Measurements from ENCODE around the gene VEGFD. TPM values are rescaled to one million over a fixed set of nuclear protein-coding genes. Genes with fewer than 3 reads are reported as not detected.

The VEGFD gene
- total and polyA plus RNA-seq, 9 of the 15 experiments (the other 6 are each of a cell fraction or from before 2014, with no cell fraction given) = 0.03 TPM; not detected in 8

GRCh38 chrX:15401378-15401777, 17.2 kb upstream of the VEGFD start (continued):
- TF ChIP-seq ZNF408 (CRISPR knock-in tag; IDR thresholded peaks at IDR 0.05; ENCODE audit: low read depth) = no peak
- TF ChIP-seq, protein P1, sequence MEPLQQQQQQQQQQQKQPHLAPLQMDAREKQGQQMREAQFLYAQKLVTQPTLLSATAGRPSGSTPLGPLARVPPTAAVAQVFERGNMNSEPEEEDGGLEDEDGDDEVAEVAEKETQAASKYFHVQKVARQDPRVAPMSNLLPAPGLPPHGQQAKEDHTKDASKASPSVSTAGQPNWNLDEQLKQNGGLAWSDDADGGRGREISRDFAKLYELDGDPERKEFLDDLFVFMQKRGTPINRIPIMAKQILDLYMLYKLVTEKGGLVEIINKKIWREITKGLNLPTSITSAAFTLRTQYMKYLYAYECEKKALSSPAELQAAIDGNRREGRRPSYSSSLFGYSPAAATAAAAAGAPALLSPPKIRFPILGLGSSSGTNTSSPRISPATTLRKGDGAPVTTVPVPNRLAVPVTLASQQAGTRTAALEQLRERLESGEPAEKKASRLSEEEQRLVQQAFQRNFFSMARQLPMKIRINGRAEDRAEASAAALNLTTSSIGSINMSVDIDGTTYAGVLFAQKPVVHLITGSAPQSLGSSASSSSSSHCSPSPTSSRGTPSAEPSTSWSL (CRISPR knock-in tag; IDR thresholded peaks at IDR 0.05; ENCODE audit: borderline replicate concordance) = no peak
- no peak for TF ChIP-seq JUN (IDR thresholded peaks at IDR 0.05; ENCODE audit: borderline replicate concordance, low read depth, low read length)
- no peak for TF ChIP-seq JUN (CRISPR knock-in tag; IDR thresholded peaks at IDR 0.05; ENCODE audit: borderline replicate concordance)

- no peak overlapping the region for H3K4me3 ChIP-seq
- ChIA-PET POLR2A (interaction anchor here (1.0 kb wide), 1 partner anchor 12 kb away, joined by 3 read pairs; no protein-coding TSS in a partner anchor), CTCF (ENCODE audit: low intra/inter-chr PET ratio) (no interaction called here)
- H3K9me1 ChIP-seq (ENCODE audit: control insufficient read depth, insufficient read depth, low read length) = no peaks in the 10 kb centered on the region
- no peak for TF ChIP-seq CBX8 (IDR thresholded peaks at IDR 0.05; ENCODE audit: borderline replicate concordance, extremely low read depth, low read depth, low read length, poor library complexity, severe bottlenecking)
- TF ChIP-seq MTF1 (CRISPR knock-in tag; IDR thresholded peaks at IDR 0.05; ENCODE audit: borderline replicate concordance) = no peak
- no peak for TF ChIP-seq ZNF780A (CRISPR knock-in tag; IDR thresholded peaks at IDR 0.05)
- TF ChIP-seq, protein P2, sequence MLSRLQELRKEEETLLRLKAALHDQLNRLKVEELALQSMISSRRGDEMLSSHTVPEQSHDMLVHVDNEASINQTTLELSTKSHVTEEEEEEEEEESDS (CRISPR knock-in tag; IDR thresholded peaks at IDR 0.05) = no peak
- TF ChIP-seq NCOR1 (IDR thresholded peaks at IDR 0.05) = no peak
- TF ChIP-seq, protein P3, sequence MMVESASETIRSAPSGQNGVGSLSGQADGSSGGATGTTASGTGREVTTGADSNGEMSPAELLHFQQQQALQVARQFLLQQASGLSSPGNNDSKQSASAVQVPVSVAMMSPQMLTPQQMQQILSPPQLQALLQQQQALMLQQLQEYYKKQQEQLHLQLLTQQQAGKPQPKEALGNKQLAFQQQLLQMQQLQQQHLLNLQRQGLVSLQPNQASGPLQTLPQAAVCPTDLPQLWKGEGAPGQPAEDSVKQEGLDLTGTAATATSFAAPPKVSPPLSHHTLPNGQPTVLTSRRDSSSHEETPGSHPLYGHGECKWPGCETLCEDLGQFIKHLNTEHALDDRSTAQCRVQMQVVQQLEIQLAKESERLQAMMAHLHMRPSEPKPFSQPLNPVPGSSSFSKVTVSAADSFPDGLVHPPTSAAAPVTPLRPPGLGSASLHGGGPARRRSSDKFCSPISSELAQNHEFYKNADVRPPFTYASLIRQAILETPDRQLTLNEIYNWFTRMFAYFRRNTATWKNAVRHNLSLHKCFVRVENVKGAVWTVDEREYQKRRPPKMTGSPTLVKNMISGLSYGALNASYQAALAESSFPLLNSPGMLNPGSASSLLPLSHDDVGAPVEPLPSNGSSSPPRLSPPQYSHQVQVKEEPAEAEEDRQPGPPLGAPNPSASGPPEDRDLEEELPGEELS (CRISPR knock-in tag; IDR thresholded peaks at IDR 0.05; ENCODE audit: borderline replicate concordance) = no peak
- in situ Hi-C loops (cut with MboI) = no loop called here
- no peak for ATAC-seq
- H3K9ac ChIP-seq (ENCODE audit: insufficient read depth in 1 of 2, low read depth in 2 of 2, low read length in 2 of 2) = no peak overlapping the region
- H2AFZ ChIP-seq (ENCODE audit: low read depth, low read length) = no peak overlapping the region
- no peak for DNase-seq (ENCODE audit: extremely low read depth in 1 of 4, low spot score in 3 of 4)
- no peaks in the 10 kb centered on the region for H3K36me3 ChIP-seq (ENCODE audit: control insufficient read depth, insufficient read depth, low read length)
- no peak overlapping the region for H3K4me2 ChIP-seq (ENCODE audit: insufficient read depth, low read length)
- H3K4me1 ChIP-seq (replicated peaks in 1 of 2; ENCODE audit: control insufficient read depth in 2 of 2, insufficient read depth in 2 of 2, low read length in 2 of 2) = peaks cover 0 to 3% of the 10 kb centered on the region in 2 experiments; a peak in 2 of 5 replicates
- H3K27me3 ChIP-seq (ENCODE audit: control insufficient read depth in 2 of 2, insufficient read depth in 2 of 2, low read length in 2 of 2) = no peaks in the 10 kb centered on the region
- no peaks in the 10 kb centered on the region for H4K20me1 ChIP-seq (replicated peaks; ENCODE audit: control insufficient read depth, insufficient read depth, low read length)
- BruUV-seq (replicated peaks) = no TSS peak
- H3K27ac ChIP-seq (ENCODE audit: extremely low read depth, low read depth, low read length) = no peak overlapping the region
- H3K79me2 ChIP-seq (ENCODE audit: control insufficient read depth, insufficient read depth, low read length) = no peaks in the 10 kb centered on the region
- FAIRE-seq = no peak
- H3K9me3 ChIP-seq (replicated peaks; ENCODE audit: control insufficient read depth, insufficient read depth, low read depth, low read length) = no peaks in the 10 kb centered on the region
- 13% methylated on average over 3 of the region's 3 CpGs for WGBS (ENCODE audit: insufficient coverage, low coverage, missing lambda C conversion rate)
- intact Hi-C loops (cut with micrococcal nuclease) = no loop called here
Measured at GRCh38 chrX:15399962-15400391, 15.8 kb upstream of the VEGFD start.
